NK-92 treated with Interleukin-12 subunit alpha and Interleukin-12 subunit beta, amount 100 ng/mL, for 24 hours (cell line): ENCODE measurements around the gene CYTH4.
"Not testable (repeated sequence)": the region's sequence is repeated elsewhere in the genome, so short reads cannot be mapped to it uniquely, and the experiment has no call there.

ENCODE experiments used
- DNase-seq: peaks from one replicate; lab custom pipeline; 2025; lab: John Stamatoyannopoulos, UW

The CYTH4 gene, protein sequence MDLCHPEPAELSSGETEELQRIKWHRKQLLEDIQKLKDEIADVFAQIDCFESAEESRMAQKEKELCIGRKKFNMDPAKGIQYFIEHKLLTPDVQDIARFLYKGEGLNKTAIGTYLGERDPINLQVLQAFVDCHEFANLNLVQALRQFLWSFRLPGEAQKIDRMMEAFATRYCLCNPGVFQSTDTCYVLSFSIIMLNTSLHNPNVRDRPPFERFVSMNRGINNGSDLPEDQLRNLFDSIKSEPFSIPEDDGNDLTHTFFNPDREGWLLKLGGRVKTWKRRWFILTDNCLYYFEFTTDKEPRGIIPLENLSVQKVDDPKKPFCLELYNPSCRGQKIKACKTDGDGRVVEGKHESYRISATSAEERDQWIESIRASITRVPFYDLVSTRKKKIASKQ

GRCh38 chr22:37282385-37282677 lies at the start of gene CYTH4:
TSS of gene CYTH4 (plus strand) at chr22:37282508. CDS start at chr22:37282570, 62 bp downstream.
- peak; percentile 79 for DNase-seq

- DNase-seq: not testable (repeated sequence)
Observed at GRCh38 chr22:37233371-37233750, 48.9 kb upstream of the CYTH4 start.

- no peak for DNase-seq
Observed at GRCh38 chr22:37233751-37234631, 48.3 kb upstream of the CYTH4 start.

DNA sequence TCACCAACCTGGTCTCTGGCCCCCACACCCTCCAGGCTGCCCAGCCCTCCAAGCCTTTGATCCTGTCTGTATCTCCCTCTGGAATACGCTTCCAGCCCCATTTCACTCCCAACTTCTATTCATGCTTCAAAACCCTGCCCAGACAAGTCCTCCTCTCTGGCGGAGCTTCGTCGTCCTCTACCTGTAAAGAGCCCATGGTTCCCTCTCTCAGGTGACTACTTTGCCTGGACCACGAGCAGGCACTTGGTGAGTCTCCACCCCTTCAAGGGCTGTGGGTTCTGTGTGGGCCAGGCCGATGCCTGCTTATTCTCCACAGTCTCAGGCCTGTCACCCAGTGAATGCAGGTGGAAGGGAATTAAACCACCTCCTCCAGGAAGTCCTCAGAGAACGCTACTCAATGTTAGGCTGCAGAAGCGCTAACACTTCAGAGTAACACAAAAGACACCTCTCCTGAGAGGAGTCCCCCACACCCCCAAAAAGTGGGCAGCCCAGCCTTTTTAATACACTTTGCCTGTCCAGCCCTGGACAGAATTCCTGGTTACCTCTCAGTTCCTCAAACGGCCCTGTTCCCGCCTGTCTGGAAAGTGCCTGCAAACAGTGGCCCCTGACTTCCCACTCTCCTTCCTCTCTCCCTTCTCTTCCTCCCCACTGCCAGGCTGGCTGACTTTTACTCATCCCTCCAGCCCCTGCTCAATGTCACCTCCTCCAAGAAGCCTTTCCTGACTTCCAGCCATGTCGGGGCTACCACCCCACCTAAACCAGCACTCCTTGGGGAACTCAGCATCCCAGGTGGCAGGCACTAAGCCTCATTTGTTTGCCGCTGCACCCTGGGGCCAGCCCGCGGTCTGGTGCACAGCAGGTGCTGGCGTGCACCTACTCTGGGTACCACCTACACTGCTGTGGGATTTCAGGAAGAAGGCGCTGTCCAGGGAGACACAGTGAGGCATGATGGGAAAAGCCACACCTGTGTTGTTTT lies 47.3 kb upstream of the CYTH4 start:
- no peak for DNase-seq

DNA sequence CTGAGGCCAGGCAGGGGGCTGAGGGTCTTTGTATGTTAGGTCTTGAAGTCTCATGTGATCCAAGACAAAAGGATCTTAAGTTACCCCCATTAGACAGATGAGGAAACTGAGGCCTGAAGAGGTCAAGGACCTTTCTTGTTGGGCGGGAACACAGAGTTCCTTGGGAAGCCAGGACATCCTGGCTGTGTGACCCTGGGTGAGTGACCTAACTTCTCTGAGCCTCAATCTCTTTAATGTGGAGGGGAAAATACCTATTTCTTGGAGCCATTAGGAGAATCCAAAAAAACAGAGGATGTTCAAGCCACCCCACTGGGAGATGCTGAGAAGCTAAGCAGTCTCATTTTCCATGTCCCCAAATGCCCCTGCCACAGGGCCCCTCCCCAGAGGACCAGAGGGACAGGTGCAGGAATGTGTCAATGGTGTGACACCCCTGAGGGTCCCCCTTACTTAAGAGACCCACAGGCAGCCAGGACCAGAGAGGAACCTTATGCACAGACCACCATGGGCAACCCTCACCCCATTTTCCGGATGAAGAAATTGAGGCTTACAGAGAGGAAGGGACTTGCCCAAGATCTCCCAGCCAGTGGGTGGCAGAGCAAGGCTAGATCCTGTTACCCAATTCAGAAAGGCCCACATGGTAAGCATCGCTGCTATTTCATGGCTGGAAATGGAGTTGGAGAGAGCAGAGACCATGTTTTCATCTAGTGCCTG lies 46.3 kb upstream of the CYTH4 start:
- no peak for DNase-seq

GRCh38 chr22:37237371-37238268 lies 44.7 kb upstream of the CYTH4 start:
- DNase-seq: no peak

- DNase-seq: no peak
Observed at GRCh38 chr22:37239336-37240239, 42.7 kb upstream of the CYTH4 start.

DNA sequence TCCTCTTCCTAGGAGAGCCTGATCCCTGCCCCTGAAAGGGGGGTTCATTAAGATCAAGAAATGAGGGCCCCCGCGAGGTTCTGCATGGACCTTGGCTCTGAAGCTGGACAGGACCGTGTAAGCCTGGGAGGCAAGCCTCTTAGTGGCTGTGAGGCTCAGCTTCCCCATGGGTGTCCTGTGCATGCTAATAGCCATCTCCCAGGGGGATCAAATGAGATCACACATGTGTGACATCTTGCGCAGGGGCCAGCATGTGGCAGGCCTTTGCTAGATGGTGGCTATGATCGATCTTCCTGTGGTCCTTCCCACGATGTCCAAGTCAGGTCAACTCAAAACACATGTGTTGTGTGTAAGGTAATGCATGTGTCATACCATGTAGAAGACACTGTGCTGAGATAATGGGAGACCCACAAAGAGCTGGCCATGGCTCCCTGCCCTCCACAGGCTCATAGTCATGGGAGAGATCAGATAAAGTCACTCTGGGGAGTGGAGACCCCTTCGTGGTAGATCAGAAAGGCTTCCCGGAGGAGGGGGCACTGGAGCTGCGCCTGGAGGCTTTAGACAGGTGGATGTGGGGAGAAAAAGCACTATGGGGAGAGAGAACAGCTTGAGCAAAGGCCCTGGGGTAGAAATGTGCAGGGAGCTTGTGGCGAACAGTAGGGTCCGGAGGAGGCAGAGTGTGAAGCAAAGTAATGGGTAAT lies 41.9 kb upstream of the CYTH4 start:
- DNase-seq: no peak

DNA sequence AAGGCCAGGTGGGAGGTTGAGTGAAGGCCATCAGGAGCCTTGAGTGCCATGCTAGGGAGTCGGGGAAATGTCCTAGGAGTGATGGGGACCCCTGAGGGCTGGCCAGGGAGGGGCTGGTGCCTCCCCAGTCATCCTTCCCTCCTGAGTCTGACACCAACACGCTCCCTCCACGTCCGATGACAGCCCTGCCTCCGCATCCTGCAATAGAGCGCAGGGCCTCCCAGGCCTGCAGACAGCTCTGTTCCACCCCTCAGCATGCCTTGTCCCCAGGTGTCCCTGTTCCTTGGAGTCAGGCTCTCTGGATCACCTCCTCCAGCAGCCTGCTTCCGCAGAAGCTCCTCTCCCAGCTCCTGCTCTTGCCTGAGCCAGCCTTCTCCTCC lies 41.4 kb upstream of the CYTH4 start:
- DNase-seq: no peak

DNA sequence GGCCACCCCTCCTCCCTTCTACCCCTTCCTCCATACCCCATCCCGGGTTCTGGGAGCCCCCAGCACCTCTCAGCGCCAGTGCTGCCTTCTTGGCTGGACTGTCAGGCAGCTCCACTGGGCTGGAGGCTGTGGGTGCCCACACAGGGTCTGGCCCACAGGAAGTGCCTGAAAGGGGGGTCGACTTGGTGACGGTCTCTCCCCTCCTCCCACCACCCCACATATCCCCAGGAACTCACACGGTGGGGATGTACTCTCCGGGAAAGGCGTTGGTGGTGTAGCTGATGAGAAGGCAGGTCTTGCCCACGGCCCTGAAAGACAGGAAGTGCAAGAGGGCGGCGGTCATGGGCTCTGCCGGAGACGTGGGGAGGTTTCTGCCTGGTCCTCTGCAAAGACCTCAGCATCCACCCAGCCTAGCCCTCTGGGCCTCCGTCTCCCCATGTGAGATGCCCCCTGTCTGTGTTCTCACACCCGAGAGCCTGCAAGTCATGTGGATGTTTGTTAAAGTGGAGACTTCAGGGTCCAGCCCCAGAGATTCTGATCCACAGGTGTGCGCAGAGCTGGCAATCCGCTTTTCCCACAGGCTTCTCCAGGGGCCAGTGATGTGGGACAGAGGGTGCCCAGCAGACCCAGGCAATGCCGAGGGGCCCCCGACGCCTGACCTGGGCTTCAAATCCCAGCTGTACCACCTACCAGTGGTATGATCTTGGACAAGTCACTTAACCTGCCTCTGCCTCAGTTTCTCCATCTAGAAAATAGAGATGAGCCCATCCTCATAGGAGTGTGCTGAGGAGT lies 40.8 kb upstream of the CYTH4 start:
- peak; percentile 64 for DNase-seq

DNA sequence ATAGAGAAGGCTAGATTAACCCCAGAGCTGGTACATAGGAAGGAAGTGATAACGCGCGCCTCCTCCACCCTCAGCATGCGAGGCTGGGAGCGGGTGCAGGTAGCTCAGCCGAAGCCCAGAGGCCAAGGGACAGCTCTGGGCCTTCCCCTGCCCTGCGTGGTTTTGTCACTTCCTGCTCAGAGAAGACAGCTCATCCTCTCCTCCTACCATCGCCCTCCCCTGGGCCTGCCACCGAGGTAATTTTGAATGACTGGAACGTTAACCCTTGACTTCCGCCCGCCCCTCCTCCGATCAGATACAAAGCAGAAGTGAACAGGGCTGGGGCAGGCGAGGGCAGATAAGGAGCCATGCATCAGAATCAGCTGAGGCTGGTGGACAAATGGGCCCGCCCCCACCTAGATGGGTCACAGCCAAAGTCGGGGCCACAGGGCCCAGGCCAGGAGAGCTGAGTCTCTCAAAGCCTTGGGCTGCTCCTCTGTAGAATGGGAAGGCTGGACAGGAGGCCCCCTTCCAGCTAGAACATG lies 39.9 kb upstream of the CYTH4 start:
- DNase-seq: peak; percentile 93

GRCh38 chr22:37243402-37244113 lies 38.8 kb upstream of the CYTH4 start:
- peak; percentile 45 for DNase-seq

DNA sequence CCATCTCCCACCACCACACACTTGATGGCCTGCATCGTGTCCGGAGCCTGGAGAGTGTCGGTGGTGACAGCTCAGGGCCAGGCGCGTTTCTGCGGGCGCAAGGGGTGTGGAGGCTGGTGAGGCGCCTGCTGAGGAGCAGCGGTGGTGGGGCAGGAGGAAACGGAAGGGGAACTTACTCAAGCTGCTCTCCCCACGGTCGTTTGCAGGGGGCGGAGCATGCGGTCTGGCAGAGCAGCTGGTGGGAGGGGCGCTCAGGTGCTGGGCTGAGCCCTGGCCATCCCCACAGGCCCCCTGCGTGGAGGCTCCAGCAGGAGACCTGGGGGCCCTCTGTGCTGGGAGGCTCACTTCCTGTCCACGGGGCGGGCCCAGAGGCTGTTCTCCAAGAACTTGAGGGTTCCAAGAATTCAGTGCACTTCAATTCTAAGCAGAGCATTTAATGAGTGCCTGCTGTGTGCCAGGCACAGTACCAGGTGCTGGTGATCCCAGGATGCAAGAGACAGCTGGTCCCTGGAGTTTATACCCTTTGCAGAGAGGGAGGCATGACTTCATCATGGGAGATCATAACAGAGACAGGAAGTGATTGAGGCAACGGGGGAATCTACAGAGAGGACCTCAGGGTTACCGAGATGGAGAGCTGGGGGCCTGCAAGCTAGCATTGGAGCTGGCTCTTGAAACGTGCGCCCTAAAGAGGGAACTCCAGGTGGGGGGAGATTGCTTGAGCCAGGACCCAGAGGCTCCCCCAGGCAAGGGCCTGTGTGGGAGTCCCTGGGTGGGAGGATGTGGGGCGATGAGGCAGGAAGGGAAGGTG lies 38.0 kb upstream of the CYTH4 start, which contains the start of gene RAC2:
RAC2 (minus strand) TSS at position 156 of the 808 bp plus-strand sequence; CDS start at position 35, 121 bp downstream.
- DNase-seq: peak; percentile 87

- no peak for DNase-seq
Observed at GRCh38 chr22:37244922-37245722, 37.2 kb upstream of the CYTH4 start.

DNA sequence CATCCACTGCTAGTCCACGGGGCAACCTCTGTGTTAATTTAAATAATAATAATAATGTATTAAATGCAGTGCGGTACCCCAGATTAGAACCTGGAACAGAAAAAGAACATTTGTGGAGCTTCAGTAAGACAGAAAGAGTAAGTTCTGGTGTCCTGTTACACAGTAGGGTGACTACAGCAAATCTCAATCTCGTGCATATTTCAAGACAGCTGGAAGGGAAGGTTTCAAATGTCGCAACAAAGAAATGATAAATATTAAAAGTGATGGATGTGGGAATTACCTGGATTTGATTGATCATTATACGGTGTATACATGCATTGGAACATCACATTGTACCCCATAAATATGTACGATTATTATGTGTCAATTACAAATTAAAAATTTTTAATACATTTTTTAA lies 36.6 kb upstream of the CYTH4 start:
- no peak for DNase-seq
